GM19240 (cell line): ENCODE results near the gene TESK1.
"Not testable (repeated sequence)": the region's sequence is repeated elsewhere in the genome, so short reads cannot be mapped to it uniquely, and the experiment has no call there.

ENCODE experiments used
- DNase-seq: peaks from one replicate; pipeline ENCODE4 v3.0.0; 2011; ENCODE audit warnings: low spot score; ENCODE audit not compliant: insufficient read length

The TESK1 gene

DNA sequence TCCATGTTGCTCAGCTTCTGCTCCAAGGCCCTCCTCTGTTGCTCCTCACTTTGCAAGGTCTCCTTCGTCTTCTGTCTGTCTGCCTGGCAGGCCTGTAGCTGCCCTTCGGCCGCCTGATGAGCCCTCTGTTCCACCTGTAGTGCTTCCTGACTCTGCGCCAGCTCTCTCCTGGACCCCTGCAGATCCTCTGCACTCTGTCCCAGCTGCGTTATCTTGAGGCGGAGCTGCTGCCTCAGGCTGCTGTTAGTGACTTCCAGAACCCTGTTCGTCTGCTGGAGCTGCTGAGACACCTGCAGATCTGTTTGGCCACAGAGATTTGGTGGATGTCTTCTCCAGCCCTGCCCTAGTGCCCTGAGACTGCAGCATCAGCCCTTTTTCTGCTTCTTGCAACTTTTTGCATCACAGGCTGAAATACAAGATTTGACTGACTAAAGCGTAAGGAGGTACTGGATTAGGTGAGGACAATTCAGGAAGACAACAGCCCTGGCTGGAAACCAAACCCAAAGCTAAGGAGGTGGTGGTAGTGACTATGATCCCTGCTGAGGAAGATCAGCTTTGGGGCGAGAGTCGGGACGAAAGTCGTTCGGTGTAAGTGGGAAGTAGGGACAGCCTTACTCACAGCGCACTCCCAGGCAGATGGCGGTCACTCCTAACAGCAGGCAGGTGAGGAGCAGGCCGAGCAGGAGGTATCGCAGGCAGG is 11.1 kb downstream of the TESK1 start:
- DNase-seq: no peak

DNA sequence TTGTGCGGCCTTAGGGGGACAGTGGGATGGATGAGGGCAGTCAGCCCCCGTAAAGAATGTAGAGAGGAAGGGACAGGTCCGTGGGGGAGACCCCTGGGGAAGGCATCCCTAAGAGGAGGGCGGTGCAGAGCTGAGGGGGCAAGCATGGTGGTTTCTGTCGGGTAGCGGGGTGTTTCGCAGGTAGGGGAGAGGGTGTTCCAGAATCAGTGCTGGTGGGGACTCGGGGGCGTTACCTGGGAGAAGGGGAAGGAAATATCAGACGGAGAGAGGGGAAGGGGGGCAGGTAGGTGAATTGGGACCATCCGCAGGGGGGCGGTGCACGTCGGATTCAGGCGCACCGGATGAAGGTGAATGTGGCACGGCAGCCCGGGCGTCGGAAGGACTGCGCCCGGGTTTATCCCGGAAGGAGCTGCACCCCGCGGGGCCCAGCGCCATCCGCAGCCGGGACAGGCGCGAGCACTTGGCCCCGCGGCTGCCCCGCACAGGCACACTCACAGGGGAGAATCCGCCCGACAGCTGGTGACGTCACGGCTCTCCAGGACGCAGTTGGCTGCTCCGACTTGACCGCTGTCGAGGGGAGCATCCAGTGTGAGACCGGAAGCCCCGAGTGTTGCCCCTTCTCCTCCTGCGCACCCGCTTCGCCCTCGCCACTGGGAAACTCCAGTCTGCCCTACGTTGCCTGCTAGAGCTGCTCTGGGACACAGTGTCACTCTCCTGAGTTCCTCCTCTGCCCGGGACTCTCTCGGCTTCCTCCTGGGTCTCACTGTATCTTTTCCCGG is 11.8 kb downstream of the TESK1 start:
- peak; percentile 50 for DNase-seq

DNA sequence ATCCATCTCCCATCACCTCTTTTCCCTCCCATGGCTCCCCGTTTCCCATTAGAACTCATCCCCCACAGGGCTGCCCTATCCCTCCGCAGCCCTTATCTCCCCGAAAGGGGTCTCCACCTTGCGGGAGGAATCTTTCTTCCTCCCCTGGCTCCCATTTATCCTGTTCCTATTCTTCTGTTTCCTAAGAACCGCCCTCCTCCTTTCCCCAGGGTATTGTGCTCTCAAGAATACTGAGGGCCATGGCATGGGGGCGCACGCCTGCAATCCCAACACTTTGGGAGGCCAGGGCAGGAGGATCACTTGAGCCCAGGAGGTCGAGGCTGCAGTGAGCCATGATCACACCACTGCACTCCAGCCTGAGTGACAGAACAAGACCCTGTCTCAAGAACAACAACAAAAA is 12.5 kb downstream of the TESK1 start:
- no peak for DNase-seq

DNA sequence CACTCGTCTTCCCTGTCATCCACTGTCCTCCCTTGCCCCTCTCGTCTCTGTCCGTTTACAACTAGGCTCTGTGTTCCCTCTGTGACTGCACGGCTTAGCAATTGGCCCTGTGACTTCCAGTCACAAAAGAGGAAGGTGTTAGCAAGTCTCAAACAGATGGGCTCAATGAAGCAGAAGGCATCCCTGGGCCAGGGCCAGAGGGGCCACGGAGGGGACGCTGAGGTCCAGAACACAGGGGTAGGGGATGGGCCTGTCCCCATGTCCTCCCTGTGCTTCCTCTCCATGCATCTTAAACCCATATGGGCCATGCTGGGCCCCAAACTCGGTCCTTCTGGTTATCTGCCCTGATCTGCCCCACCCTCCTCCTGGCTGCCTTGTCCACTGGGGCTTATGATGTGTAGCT is 13.3 kb downstream of the TESK1 start, which contains the start of gene CD72:
Gene CD72, minus strand, starts transcription at position 89 of the 403 bp plus-strand sequence. CDS start 110 bp downstream, outside the sequence.
- DNase-seq: no peak

DNA sequence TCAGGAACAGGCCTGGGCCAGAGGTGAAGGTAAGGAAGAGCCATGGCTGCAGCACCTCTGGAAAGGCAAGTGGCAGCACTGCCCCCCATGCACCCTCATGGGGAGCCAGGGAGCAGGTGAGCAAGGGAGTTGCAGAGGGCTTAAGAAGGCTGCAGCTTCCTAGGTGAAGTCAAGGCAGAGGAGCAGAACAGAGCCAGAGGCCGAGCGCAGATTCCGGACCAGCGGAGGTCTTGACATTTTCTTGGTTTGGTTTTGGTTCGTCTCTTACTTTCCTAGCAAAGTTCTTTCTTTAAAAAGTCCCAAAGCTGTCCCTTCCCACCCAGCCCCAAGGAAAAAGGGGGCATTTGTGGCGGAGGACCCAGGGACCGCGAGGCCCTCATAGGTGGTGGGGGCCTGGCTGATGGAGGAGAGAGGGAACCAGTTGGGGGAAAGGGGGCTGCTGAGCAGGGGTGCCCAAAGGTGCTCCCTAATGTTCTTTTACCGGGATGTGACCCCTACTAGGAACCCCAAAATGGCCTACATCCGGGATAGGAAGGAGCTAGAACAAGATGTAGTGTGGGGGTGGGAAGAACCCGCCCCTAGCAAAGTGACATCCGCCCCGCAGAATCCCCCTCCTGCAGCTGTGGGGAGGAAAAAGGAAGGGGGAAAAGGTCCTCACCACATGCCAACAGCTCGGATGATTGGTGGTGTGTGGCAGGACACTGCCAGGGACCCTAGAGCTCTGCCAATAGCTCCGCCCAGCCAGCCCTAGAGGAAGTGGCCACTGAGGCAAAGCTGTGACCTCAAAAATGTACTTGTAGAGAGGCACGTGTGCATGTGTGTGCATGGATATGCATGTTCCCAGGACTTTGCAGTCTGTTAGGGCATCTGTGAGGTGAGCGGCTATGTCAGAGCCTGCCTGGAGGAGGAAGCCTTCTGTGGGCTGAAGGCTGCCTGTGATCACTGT is 14.1 kb downstream of the TESK1 start:
- peak; percentile 25 for DNase-seq

DNA sequence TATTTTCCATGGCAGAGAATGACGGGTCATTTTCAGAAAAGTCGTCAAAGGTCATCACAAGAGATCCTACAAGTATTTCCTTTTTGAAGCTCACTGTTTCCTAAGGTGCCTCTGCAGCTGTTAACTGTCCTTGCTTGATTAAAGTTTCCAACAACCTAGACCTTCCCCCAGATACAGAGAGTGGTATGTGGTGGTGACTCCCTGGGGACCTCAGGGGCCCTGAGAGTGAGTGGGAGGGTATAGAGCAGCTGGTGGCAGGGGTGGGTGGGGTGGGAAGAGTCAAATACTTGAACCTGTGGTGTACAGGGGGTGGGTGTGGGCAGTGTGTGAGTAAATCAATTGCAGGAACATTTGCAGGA is 14.7 kb downstream of the TESK1 start:
- DNase-seq: no peak

DNA sequence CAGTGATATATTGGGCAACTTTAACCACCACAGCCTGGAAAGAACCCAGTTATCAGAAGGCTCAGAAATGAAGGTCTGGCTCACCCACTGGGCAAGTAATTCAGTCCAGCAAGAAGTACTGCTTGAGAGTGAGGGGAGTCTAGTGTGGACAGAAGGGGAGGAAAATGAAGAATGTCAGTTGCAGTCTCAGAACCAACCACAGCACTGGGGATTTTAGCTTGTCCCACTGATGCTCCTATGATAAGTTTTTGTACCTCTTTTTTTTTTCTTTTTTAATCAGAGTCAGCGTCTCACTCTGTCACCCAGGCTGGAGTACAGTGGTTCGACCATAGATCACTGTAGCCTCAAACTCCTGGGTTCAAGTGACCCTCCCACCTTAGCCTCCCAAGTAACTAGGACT is 22.5 kb downstream of the TESK1 start:
- no peak for DNase-seq

DNA sequence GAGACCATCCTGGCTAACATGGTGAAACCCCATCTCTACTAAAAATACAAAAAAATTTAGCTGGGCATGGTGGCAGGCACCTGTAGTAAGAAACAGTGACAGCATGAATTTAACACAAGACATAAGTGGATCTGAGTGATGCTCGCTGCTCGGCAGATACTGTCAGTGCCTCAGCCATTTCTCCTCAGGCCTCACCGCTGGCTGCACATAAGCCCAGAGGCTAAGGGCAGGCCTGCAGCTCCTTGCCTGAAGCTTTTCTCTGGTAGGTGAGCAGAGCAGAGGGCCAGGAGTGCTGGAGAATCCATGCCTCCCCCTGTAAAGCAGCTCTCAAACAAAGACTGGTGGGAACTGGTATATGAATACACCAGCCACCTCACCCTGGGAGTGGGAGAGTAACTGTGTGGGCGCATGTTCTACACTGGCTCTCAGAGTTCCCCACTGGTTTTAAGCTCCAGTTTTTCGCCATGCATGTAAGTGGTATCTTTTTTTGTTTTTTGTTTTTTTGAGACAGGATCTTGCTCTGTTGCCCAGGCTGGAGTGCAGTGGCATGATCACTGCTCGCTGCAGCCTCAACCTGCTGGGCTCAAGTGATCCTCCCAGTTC is 23.4 kb downstream of the TESK1 start:
- no peak for DNase-seq

DNA sequence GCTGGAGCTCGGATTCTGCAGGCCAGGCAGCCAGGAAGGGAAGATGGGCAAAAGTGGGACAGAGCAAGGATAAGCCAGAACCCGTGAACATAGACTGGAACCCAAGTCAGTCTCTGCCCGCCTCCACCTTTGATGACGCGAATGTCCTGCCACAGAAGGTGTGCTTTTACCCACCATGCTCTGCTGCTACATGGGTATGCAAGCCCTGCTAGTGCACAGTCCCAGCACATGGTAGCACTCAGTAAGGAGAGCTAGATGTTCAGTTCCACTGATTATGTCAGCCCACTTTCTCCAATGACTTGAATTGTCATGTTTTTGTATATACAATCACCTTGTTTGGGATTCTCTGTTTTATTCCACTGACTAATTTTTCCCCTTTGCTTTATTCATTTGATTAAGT is 24.5 kb downstream of the TESK1 start:
- DNase-seq: no peak

DNA sequence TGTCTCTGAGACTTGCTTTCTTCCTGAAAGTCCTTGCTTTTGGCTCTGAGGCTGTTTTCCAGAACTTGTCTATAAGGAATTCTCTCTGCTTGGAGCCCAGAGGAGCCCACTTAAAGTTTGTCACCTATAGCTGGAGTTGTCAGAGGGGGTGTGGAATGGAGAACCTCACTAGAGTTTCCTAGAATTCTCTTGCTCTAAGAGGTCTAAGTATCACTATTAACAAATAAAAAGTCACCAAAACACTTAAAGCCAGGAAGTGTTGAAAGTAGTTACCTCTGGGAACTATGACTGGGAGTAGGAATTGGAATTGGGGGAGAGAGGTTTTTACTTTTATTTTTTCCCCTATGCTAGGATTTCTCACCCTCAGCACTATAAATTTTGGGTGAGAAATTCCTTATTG is 30.7 kb downstream of the TESK1 start:
- no peak for DNase-seq

DNA sequence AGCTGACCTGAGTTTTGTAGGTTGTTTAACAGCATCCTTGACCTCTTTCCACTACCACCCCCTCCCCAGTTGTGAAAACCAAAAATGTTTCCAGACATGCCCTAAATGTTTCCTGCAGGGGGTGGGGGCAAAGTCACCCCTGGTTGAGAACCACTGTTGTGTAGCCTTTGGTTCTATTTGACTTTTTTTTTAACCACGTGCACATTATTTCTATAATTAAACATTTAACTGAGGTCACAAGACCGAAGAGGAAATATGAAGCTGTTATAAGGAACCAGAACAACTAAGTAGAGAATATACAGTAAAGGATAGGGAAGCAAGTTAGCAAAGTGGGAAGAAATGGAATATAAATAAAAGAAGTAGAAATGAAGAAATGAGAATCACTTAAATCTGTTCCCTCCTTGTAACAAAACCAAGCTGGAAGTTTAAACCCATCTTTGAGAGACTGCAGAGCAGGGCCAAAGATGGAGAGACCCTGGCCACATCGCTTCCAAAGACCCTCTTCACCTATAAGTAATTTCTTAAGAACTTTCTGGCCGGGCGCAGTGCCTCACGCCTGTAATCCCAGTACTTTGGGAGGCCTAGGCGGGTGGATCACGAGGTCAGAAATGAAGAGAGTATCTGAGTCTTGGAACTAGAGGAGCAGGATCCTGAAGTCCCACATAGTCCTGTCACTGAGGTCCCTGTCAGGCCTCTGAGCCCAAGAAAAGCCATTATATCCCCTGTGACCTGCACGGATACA is 31.2 kb downstream of the TESK1 start:
- DNase-seq: no peak

DNA sequence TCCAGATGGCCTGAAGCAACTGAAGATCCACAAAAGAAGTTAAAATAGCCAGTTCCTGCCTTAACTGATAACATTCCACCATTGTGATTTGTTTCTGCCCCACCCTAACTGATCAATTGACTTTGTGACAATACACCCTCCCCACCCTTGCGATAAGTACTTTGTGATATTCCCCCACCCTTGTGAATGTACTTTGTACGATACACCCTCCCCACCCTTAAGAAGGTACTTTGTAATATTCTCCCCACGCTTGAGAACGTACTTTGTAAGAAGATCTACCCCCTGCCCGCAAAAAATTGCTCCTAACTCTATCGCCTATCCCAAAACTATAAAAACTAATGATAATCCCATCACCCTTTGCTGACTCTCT is 31.8 kb downstream of the TESK1 start:
- DNase-seq: not testable (repeated sequence)

DNA sequence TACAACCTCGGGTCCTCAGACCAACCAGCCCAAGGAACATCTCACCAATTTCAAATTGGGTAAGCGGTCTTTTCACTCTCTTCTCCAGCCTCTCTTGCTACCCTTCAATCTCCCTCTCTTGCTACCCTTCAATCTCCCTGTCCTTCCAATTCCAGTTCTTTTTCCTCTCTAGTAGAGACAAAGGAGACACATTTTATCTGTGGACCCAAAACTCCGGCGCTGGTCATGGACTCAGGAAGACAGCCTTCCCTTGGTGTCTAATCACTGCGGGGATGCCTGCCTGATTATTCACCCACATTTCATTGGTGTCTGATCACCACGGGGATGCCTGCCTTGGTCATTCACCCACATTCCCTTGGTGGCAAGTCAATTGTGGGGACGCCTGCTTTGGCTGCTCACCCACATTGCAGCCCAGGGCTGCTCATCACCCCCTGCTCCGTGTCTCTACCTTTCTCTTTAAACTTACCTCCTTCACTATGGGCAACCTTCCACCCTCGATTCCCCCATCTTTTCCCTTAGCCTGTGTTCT is 32.4 kb downstream of the TESK1 start:
- not testable (repeated sequence) for DNase-seq

DNA sequence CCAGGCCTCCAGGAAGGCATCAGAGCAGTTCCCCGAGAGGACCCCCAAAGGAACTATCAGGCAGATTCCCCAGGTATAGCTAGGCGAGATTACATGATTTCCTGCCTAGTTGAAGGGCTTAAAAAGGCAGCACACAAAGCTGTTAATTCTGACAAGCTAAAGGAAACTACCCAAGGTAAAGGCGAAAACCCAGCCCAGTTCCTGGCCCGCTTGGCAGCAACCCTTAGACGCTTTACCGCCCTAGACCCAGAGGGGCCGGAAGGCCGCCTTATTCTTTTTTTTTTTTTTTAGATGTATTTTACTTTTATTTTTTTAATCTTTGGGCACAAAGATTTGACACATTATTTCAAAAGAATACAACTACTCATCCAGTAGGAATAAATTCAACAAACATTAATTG is 33.7 kb downstream of the TESK1 start:
- DNase-seq: not testable (repeated sequence)

DNA sequence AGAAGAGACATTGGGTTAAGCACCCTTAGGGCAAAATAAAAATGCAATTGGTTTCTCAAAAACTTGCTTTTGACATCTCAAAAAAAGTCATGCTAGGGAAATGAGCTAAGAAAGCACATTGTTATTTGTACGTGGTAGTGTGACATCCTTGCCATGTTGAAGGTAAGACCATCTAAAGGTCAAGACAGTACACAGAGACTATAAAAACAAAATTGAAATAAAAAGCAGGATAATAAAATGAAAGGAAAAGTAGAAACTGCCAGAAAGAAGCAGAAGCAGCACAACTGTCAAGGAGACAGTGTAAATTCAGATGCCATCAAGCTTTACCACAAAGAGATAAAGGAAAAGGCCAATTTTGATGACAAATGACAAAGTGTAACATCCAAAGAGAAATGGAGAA is 34.2 kb downstream of the TESK1 start:
- DNase-seq: not testable (repeated sequence)

DNA sequence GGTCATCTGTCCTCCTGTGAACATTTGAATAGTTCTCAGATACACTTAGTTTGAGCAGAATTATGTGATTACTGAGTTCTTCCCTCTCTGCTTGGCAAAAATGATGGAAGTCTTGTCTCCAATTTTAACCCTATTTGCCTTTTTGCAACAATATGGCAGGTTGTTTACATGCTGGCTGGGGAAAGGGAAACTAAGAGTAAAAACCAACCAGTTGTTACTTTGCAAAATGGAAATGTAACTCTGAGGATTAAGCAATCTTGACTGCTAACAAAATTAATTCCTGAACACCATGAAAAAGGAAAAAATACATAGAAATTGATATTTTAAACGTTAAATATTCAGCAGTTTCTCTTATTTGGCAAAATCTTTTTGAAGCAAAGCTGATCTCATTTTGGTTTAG is 34.6 kb downstream of the TESK1 start:
- no peak for DNase-seq

DNA sequence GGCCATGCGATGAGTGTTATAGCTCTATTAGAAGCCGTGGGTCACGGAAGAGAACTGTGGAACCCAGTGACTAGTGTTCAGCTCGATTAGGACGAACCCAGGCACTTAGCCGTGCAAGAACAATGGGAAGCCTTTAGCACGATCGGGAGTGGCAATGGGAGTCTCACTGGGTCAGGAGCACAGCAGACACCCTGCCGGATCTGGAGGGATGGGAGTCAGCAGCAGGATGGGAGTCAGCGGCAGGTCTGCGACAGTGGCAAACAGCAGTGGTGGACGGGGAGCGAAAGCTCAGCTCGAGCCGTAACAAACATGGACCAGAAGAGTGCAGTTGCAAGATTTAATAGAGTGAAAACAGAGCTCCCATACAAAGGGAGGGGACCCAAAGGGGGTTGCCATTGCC is 35.4 kb downstream of the TESK1 start:
- not testable (repeated sequence) for DNase-seq

DNA sequence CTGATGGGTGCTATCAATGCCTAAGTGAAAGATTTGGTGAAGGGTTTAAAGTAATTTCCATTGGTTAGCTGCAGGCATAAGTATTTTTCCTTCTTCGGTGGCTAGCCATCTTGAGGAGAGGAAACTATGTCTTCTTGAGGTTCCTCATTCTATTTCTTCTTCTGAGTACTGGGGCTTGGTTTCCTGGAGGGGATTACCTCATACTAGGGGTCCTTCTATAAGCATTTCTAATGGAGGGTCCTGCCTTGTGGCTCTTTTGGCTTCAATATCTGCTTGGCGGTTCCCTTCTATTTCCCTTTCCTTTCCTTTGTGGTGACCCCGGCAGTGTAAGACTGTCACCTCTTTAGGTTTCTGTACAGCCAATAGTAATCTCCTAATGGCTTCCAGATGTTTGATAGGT is 36.4 kb downstream of the TESK1 start:
- DNase-seq: not testable (repeated sequence)

DNA sequence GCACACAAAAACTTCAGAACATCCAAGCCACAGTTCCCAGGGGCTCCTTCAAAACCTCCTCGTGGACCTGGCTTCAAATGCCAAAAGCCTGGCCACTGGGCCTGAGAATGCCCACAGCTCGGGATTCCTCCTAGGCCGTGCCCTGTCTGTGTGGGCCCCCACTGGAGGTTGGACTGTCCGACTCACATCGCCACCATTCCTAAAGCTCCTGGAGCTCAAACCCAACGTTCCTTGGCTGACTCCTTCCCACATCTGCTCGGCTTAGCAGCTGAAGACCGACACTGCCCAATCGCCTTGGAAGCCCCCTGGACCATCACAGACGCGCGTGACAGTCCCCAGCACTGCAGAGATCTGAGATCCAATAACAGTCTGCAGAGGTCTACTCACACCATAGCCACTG is 38.0 kb downstream of the TESK1 start:
- DNase-seq: no peak

DNA sequence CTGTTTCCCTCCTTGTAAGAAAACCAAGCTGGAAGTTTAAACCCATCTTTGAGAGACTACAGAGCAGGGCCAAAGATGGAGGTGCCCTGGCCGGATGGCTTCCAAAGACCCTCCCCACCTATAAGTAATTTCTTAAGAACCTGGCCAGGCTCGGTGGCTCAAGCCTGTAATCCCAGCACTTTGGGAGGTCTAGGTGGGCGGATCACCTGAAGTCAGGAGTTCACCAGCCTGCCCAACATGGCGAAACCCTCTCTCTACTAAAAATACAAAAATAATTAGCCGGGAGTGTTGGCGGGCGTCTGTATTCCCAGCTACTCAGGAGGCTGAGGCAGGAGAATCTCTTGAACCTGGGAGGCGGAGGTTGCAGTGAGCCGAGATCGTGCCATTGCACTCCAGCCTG is 40.7 kb downstream of the TESK1 start:
- DNase-seq: not testable (repeated sequence)

DNA sequence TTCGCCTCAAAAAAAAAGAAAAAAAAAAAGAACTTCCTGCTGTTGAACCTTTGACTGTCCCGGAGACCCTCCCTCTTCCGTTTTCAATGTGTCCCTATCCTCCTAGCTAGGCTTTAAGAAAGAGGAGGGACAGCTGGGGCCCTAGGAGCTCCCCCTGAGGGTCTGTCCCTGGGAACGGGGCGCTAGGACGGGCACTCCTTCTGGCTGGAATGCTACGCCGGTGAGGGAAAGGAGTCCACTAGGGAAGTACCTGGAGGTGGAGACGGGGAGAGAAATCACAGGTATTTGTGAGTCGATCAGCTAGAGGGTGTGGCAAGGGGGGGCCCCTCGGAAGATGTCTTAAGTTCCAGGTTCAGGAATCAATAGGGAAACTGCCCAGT is 41.1 kb downstream of the TESK1 start:
- DNase-seq: no peak
